Erythroblast (primary cell): Measurements from ENCODE around the gene JAG1.

Experiments used
- GATA1 ChIP-seq: IDR thresholded peaks from 2 replicates; pipeline ENCODE4 v1.6.1; 2011; ENCODE audit warnings: low read depth, mild to moderate bottlenecking, control low read depth, low read length, moderate library complexity
- POLR2A ChIP-seq: IDR thresholded peaks from 2 replicates; pipeline ENCODE4 v1.6.1; 2011; ENCODE audit warnings: mild to moderate bottlenecking, low read length

DNA sequence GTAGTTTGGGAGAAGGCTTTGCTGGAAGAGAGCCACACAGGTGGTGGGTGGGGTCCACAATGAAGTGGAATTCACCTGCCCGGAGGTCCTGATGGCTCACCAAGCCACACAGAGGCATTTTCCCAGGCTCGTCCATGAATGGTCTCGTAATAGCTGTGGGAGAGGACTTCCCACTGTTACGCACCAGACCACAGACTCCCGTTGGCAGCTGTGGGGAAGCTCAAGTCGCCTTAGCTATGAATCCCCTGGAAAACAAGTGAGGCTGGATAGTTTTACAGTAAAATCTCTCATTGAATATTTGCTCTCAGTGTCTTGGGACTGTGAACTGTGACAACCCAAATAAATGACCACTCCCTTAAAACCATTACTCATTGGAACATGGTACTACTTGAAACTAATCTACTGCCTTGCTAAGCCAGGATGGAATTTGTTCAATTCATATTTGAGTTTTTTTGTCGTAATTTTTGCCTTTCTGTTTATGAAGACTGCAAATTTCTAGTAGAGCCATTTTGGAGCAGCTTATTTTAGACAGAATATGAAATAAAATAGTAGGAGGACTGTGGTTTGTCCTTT lies 79.4 kb downstream of the JAG1 start:
- TF ChIP-seq POLR2A (no peak), GATA1 (no peak)
